Natural killer cell treated with Interleukin-12 subunit alpha and Interleukin-12 subunit beta and Interleukin-15 and Interleukin-18, amount 100 ng/mL, for 72 hours (primary cell): ENCODE measurements around the gene ABHD15. TPM values are rescaled to one million over a fixed set of nuclear protein-coding genes. Genes with fewer than 3 reads are reported as not detected.
"Not testable (repeated sequence)": the region's sequence is repeated elsewhere in the genome, so short reads cannot be mapped to it uniquely, and the experiment has no call there.

Experiments used
- ATAC-seq, 2 donors: fragments of 150-1000 bp; cut with Tn5 transposase in 1 of 2; sonication (Bioruptor Pico), chemical (Tn5 transposase) in 1 of 2; 2 replicates each; pipeline ENCODE4 v1.10.0; 2021
- DNase-seq: peaks from one replicate; pipeline ENCODE4 v3.0.0; 2022; ENCODE audit warnings: low spot score
- H3K27ac Mint-ChIP-seq, 2 donors: 1 replicate in 1 of 2; 2 replicates in 1 of 2; pipeline ENCODE4 v1.8.0; 2022; ENCODE audit warnings: mixed read lengths in 2 of 2, mild to moderate bottlenecking in 1 of 2, moderate library complexity in 1 of 2
- H3K27me3 Mint-ChIP-seq, 2 donors: 1 replicate in 1 of 2; 2 replicates in 1 of 2; pipeline ENCODE4 v1.8.0; 2022; ENCODE audit warnings: mixed read lengths in 2 of 2
- H3K36me3 Mint-ChIP-seq: one replicate; pipeline ENCODE4 v1.8.0; 2022; ENCODE audit warnings: mixed read lengths
- H3K4me1 Mint-ChIP-seq, 2 donors: 1 replicate in 1 of 2; 2 replicates in 1 of 2; pipeline ENCODE4 v1.8.0; 2022; ENCODE audit warnings: low read depth in 2 of 2, mixed read lengths in 2 of 2, mild to moderate bottlenecking in 1 of 2
- H3K4me3 Mint-ChIP-seq: one replicate; pipeline ENCODE4 v1.8.0; 2022; ENCODE audit warnings: mixed read lengths
- H3K9me3 Mint-ChIP-seq: 2 replicates; pipeline ENCODE4 v1.8.0; 2022; ENCODE audit warnings: mixed read lengths
- total RNA-seq, 2 donors: library from RNA; stranded (reverse); gene quantifications; one replicate each; pipeline ENCODE4 v1.2.3, GENCODE V29; 2022

Gene ABHD15
- total RNA-seq, 2 donors from 2014 or later = 12.6 to 20.3 TPM

DNA sequence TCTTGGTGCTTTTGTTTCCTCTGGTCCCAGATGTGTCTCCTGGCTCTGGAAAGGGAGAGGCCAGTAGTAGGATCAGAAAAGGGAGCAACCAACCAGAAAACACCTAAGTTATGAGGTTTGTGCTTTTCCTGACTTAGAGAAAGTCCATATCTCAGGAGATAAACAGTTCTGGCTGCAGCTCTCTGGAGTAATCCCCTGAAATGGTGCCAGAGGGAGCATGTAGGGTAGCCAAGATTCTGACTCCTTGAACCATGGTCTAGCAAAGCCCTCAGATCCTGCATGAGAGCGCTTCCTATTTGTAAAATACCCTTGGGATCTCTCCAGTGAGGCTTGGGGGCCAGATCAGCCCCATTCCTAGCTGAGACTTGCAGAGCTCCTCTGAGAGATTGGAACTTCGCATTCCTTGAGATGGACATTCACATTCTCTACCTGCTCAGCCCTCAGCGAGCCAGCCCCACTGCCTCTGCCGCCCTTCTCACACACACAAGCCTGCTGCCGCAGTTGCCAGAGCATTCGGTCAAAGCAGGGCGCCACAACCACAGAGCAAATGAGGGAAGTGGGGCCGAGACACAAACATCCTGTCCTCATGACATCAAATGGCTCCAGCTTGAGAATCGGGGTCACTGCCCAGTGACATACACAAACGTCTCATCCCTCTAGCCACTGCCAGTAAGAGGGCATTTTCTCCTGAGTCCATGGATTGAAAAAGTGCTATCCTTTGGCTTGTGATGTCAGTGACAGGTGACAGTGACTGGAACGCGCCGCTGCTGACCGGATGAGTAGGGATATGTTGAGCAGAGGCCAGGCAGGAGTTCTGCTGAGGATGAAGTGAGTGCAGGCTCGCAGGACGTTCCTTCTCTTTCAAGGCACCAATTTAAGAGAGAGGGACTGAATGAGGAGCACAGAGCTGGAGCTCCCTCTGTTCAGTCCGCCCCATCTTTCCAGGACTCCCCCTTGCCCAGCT is 5.0 kb downstream of the ABHD15 start:
- no peaks in the 10 kb centered on the region for H3K9me3 Mint-ChIP-seq
- peak overlapping the region; percentile 71 to 90 for H3K27ac Mint-ChIP-seq
- H3K36me3 Mint-ChIP-seq = no peaks in the 10 kb centered on the region
- DNase-seq (peak; percentile 58), ATAC-seq (peak in 1 of 2 donors; percentile 39)
- H3K4me3 Mint-ChIP-seq = peak overlapping the region; percentile 71
- H3K4me1 Mint-ChIP-seq = peaks cover 46% of the 10 kb centered on the region in 2 donors
- no peaks in the 10 kb centered on the region for H3K27me3 Mint-ChIP-seq

DNA sequence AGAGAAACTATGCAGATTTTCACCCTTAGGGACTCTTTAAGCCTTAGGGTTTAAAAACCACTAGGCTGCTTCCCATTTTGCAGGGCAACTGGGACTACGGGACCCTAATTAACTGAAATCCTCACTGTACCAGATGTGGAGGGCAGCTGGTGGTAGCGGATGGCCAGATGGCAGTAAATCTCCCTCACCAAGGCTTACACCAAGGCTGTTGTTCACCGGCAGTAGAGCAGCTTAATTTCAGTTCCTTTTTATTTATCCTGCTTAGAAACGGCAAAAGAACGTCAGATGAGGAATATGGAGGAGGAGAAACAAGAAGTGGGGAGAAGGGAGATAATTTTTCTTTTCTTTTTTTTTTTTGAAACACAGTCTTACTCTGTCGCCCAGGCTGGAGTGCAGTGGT is 6.5 kb downstream of the ABHD15 start:
- Mint-ChIP-seq H3K27ac (peak overlapping the region in 1 of 2 donors; percentile 53), H3K4me1 (peaks cover 40% of the 10 kb centered on the region in 2 donors), H3K9me3 (no peaks in the 10 kb centered on the region), H3K4me3 (no peak overlapping the region), H3K27me3 (no peaks in the 10 kb centered on the region), H3K36me3 (no peaks in the 10 kb centered on the region)
- DNase-seq (no peak), ATAC-seq (no peak)

DNA sequence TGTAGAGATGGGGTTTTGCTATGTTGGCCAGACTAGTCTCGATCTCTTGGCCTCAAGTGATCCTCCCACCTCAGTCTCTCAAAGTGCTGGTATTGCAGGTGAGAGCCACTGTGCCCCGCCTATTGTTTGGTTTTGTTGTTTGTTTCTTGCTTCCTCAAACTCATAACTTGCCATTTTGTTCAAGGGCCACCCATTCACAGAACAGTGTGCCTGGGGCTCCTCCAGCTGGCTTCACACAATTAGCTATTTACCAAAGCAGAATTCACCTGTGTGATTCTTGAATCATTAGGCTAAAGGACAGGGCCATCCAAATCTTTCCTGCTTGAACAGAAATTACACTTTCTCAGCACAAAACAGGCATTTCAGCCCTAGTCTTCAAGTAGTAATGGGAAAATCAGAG is 7.2 kb downstream of the ABHD15 start:
- H3K4me3 Mint-ChIP-seq = no peak overlapping the region
- no peaks in the 10 kb centered on the region for H3K36me3 Mint-ChIP-seq
- ATAC-seq (no peak), DNase-seq (no peak)
- no peaks in the 10 kb centered on the region for H3K9me3 Mint-ChIP-seq
- H3K27me3 Mint-ChIP-seq = no peaks in the 10 kb centered on the region
- no peak overlapping the region for H3K27ac Mint-ChIP-seq
- H3K4me1 Mint-ChIP-seq = peaks cover 39 to 40% of the 10 kb centered on the region in 2 donors

DNA sequence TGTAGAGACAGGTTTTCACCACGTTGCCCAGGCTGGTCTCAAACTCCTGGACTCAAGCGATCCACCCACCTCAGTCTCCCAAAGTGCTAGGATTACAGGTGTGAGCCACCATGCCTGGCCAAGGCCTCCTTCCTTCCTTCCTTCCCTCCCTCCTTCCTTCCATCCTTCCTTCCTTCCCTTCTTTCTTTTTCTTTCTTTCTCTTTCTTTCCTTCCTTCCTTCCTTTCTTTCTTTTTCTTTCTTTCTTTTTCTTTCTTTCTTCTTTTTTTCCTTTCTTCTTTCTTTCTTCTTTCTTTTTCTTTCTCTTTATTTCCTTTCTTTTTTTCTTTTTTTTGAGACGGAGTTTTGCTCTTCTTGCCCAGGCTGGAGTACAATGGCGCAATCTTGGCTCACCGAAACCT is 8.7 kb downstream of the ABHD15 start:
- H3K36me3 Mint-ChIP-seq, H3K27me3 Mint-ChIP-seq, H3K9me3 Mint-ChIP-seq, ATAC-seq, H3K4me3 Mint-ChIP-seq, DNase-seq: not testable (repeated sequence)
- Mint-ChIP-seq H3K4me1 (peaks cover 31 to 35% of the 10 kb centered on the region in 2 donors), H3K27ac (peak overlapping the region; percentile 8 to 37)

DNA sequence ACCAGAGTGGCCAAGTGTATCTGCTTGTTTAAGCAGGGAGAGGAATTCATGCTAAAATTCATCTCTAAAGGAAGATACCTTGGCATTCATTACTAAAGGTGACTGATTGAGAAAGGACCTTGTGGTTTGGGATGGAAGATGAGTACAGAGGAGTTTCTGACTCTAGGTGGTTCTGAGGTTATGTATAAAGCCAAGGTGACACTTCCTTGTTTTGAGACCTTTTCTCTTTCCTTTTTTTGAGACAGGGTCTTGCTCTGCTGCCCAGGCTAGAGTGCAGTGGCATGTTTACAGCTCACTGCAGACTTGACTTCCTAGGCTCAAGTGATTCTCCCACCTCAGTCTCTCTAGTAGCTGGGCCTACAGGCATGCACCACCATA is 9.1 kb downstream of the ABHD15 start:
- Mint-ChIP-seq H3K4me1 (peaks cover 29 to 32% of the 10 kb centered on the region in 2 donors), H3K27ac (peak overlapping the region; percentile 8 to 26)
- peak in 1 of 2 donors; percentile 55 for ATAC-seq

DNA sequence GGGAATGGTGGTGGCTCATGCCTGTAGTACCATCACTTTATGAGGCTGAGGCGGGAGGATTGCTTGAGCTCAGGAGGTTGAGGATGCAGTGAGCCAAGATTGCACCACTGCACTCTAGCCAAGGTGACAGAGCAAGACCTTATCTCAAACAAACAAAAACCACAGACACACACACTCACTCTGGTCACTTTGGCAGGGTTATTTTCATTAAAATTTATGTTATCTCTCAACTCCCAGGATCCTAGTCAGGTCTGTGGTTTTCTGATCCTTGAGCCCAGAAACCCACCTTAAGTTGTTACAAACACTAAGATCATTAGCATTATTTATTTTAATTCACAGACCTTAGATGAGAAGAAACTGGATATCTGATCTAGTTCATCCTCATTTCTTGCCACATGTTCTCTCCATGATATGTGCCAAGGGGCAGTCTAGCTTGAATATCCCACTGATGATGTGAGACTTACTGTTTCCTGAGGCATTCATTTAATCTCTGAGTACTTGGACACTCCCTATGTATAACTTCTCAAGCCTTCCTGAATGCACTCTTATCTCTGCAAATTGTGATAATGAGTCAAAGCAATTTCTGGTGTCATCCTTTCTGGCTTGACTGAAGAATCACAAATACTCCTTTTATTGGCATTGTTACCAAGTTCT is 9.6 kb downstream of the ABHD15 start:
- Mint-ChIP-seq H3K9me3 (no peaks in the 10 kb centered on the region), H3K27me3 (no peaks in the 10 kb centered on the region), H3K27ac (peak overlapping the region; percentile 8 to 26), H3K4me1 (peaks cover 24 to 27% of the 10 kb centered on the region in 2 donors), H3K36me3 (no peaks in the 10 kb centered on the region), H3K4me3 (no peak overlapping the region)
- DNase-seq (no peak), ATAC-seq (peak in 1 of 2 donors; percentile 35)

More for the DNA sequence above, 9.1 kb downstream of the ABHD15 start:
- no peak overlapping the region for H3K4me3 Mint-ChIP-seq
- no peak for DNase-seq
- H3K36me3 Mint-ChIP-seq = no peaks in the 10 kb centered on the region
- no peaks in the 10 kb centered on the region for H3K27me3 Mint-ChIP-seq
- no peaks in the 10 kb centered on the region for H3K9me3 Mint-ChIP-seq

DNA sequence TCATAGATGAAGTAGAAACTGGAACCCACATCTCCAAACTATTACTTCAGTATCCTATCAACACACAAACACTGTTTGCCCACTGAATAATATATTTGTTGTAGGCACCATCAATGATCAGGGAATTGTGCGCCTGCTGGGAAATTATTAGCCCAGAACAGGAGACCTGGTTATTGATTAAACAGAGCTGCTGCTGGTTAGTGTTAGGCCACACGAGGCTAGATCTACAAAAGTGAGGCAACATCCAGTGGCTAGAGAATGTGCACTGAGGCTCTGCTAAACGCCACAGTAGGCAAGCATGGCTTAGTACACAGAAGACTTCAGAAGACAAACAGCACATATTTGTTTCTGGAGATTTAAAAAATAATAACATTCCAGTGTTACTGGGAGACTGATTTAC is 11.0 kb downstream of the ABHD15 start:
- no peaks in the 10 kb centered on the region for H3K9me3 Mint-ChIP-seq
- H3K4me1 Mint-ChIP-seq = peaks cover 15 to 19% of the 10 kb centered on the region in 2 donors
- H3K27me3 Mint-ChIP-seq = no peaks in the 10 kb centered on the region
- H3K27ac Mint-ChIP-seq = no peak overlapping the region
- H3K4me3 Mint-ChIP-seq = no peak overlapping the region
- H3K36me3 Mint-ChIP-seq = no peaks in the 10 kb centered on the region
- ATAC-seq (no peak), DNase-seq (no peak)

DNA sequence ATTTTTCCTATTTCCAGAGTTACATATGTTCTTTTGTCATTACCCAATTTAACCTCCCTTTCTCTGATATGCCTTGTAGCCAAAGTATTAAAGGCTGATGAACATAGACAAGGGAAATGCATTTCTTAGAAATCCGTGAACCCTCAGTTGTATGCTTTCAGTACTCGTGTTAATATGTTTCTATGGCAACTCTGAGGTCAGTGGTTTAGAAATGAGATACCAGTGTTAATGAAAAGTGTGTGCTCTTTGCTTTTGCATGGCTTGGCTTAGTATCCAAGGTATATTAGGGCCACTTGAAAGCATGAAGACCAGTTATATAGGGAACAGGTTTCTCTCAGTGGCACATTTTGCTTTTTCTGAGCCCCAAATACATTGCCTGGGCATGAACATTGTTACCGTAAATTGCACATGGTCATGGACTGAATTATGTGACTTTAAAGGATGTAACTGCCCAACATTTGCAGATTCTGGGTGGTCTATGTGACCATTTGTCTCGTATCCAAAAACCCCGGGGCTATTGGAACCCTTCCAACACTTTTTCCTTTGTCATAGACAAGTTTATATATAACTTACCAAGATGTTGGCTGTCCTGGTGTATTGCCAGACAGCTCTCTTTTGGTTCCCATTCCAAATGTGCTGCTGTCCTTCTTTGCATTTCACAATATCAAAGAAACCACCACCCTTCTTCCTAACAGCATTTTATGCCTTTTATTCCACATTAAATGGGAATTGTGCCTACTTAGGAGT is 17.5 kb downstream of the ABHD15 start:
- no peak for DNase-seq
- peak in 1 of 2 donors; percentile 80 for ATAC-seq
- H3K36me3 Mint-ChIP-seq = no peaks in the 10 kb centered on the region
- no peaks in the 10 kb centered on the region for H3K27me3 Mint-ChIP-seq
- H3K9me3 Mint-ChIP-seq = no peaks in the 10 kb centered on the region
- no peak overlapping the region for H3K27ac Mint-ChIP-seq
- peak overlapping the region; percentile 27 for H3K4me3 Mint-ChIP-seq
- peaks cover 7 to 22% of the 10 kb centered on the region in 2 donors for H3K4me1 Mint-ChIP-seq

DNA sequence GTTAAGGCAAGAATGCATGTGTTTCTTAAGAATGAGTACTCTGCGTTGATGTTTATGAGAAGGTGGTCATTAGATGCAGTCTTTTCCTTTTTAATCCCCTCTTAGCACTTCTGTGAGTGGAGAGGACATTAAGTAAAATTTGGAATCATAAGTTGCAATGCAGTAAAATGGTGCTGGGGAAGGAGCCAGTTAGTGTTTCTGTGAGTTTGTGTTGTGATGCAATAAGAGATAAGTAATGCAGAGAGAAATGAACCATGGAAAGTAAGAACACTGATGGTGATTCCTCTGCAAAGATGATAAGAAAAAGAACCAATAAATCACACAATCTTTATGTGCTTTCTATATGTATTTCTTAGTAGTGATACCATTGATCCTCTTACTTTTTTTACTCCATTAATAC is 20.0 kb downstream of the ABHD15 start:
- Mint-ChIP-seq H3K9me3 (no peaks in the 10 kb centered on the region), H3K27me3 (no peaks in the 10 kb centered on the region), H3K4me3 (no peak overlapping the region), H3K36me3 (no peaks in the 10 kb centered on the region), H3K27ac (no peak overlapping the region), H3K4me1 (peaks cover 7 to 22% of the 10 kb centered on the region in 2 donors)
- ATAC-seq = no peak
- DNase-seq = no peak

DNA sequence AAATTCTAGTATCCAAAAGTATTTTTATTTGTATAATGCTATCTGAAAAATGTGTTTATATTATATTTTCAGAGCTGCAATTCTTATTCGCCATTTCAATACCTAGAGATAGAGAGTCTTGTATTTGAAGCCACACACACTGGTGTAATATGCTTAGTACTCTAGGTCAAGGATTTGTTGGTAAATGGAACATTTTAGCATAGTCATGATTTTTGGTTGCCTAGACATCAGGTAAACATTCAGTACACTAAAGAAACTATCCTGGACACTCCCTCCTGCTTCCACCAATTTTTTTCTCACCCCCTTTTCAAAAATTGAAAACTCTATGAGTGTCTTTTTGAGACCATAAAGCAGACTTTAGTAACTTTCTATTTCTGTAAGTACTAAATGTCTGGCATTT is 20.8 kb downstream of the ABHD15 start:
- no peak for ATAC-seq
- H3K36me3 Mint-ChIP-seq = no peaks in the 10 kb centered on the region

DNA sequence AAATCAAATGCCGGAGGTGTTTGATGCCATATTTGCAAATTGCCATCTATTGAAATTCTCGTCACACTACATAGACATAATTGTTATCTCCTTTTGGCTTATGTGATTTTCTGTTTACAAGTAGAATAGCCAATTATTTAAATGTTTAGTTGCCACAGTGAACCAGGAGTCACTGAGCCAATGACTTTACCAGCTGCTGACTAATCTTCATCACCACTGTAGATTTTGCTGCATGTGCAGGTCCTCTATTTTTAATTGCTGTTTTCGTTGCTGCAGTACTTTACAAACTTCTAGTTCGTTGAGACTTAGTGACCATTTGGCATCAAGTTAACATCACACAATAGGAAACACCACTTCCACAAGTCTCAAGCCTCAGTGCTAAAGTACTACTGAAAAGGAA is 22.8 kb downstream of the ABHD15 start:
- H3K9me3 Mint-ChIP-seq = no peaks in the 10 kb centered on the region
- ATAC-seq (no peak), DNase-seq (no peak)
- no peak overlapping the region for H3K27ac Mint-ChIP-seq
- H3K27me3 Mint-ChIP-seq = no peaks in the 10 kb centered on the region
- H3K4me1 Mint-ChIP-seq = peaks cover 1 to 8% of the 10 kb centered on the region in 2 donors
- no peak overlapping the region for H3K4me3 Mint-ChIP-seq
- no peaks in the 10 kb centered on the region for H3K36me3 Mint-ChIP-seq

More for the DNA sequence above, 20.8 kb downstream of the ABHD15 start:
- Mint-ChIP-seq H3K9me3 (no peaks in the 10 kb centered on the region), H3K27ac (no peak overlapping the region), H3K4me1 (peaks cover 7 to 22% of the 10 kb centered on the region in 2 donors), H3K4me3 (no peak overlapping the region), H3K27me3 (no peaks in the 10 kb centered on the region)
- DNase-seq = no peak

DNA sequence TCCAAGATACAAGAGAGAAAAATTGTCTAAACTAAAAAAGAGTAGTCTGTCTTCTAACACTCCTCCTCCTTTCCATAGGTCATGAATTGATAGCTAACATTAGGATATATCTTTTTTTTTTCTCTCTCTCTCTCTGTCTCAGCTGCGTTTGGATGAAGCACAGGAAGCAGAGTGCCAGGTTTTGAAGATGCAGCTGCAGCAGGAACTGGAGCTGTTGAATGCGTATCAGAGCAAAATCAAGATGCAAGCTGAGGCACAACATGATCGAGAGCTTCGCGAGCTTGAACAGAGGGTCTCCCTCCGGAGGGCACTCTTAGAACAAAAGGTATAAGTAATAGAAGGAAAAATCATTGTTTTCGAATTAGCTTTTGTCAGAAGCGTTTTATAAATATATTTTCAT is 32.9 kb downstream of the ABHD15 start:
- no peaks in the 10 kb centered on the region for H3K27me3 Mint-ChIP-seq
- DNase-seq (no peak), ATAC-seq (no peak)
- H3K36me3 Mint-ChIP-seq = peaks cover 26% of the 10 kb centered on the region
- H3K9me3 Mint-ChIP-seq = no peaks in the 10 kb centered on the region
- peaks cover 0 to 3% of the 10 kb centered on the region in 2 donors for H3K4me1 Mint-ChIP-seq
- no peak overlapping the region for H3K27ac Mint-ChIP-seq
- no peak overlapping the region for H3K4me3 Mint-ChIP-seq

DNA sequence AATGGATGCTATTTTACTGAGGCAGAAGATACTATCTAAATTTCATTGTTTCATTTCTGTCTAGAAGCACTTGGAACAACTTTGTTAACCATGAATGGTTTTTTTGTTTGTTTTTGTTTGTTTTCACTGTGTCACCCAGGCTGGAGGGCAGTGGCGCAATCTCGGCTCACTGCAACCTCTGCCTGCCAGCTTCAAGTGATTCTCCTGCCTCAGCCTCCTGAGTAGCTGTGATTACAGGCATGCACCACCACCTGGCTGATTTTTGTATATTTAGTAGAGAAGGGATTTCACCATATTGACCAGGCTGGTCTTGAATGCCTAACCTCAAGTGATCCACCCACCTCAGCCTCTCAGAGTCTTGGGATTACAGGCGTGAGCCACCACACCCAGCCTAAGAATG is 40.5 kb downstream of the ABHD15 start:
- Mint-ChIP-seq H3K9me3 (no peaks in the 10 kb centered on the region), H3K4me3 (no peak overlapping the region), H3K4me1 (no peaks in the 10 kb centered on the region), H3K27ac (no peak overlapping the region), H3K27me3 (no peaks in the 10 kb centered on the region), H3K36me3 (peaks cover 9% of the 10 kb centered on the region)
- ATAC-seq = no peak
- no peak for DNase-seq
